K562 (cell line): Measurements from ENCODE around the gene PMF1. TPM values are rescaled to one million over a fixed set of nuclear protein-coding genes. Genes with fewer than 3 reads are reported as not detected.

Experiments
- ARHGAP35 ChIP-seq: fragments of 450-650 bp; IDR thresholded peaks from 2 replicates; pipeline ENCODE4 v1.6.1; 2018; ENCODE audit not compliant: partially characterized antibody
- ARID1B ChIP-seq: fragments of 450-650 bp; IDR thresholded peaks from 2 replicates; pipeline ENCODE4 v1.6.1; 2016; ENCODE audit warnings: antibody characterized with exemption, mild to moderate bottlenecking, inconsistent platforms
- ETS1 ChIP-seq: conservative IDR thresholded peaks from 2 replicates; pipeline ENCODE4 v1.6.1; 2011; ENCODE audit warnings: low read depth, mild to moderate bottlenecking, low read length; ENCODE audit not compliant: control insufficient read depth
- KLF13 ChIP-seq: fragments of 450-650 bp; IDR thresholded peaks from 2 replicates; pipeline ENCODE4 v1.6.1; 2016; ENCODE audit warnings: missing genetic modification characterization, low read depth, mild to moderate bottlenecking, missing compliant biosample characterization, moderate library complexity, borderline replicate concordance
- MTA1 ChIP-seq: fragments of 450-650 bp; IDR thresholded peaks from 2 replicates; pipeline ENCODE4 v1.6.1; 2017; ENCODE audit warnings: borderline replicate concordance
- MYC ChIP-seq, 2 experiments: fragments of 250-450 bp in 1 of 2; sonication (Bioruptor Pico) in 1 of 2; IDR thresholded peaks; 2 replicates each; pipeline versions ENCODE4 v1.5.1 to v1.6.1; 2012 to 2021; ENCODE audit warnings: low read depth in 2 of 2, borderline replicate concordance in 1 of 2, improper control_type of control experiment in 1 of 2, low read length in 1 of 2, mild to moderate bottlenecking in 1 of 2, moderate library complexity in 1 of 2
- NFIX ChIP-seq: fragments of 250-450 bp; sonication (Bioruptor Pico); IDR thresholded peaks from 2 replicates; pipeline ENCODE4 v1.4.0; 2020; ENCODE audit warnings: low read depth, mild to moderate bottlenecking, moderate library complexity
- RB1 ChIP-seq: fragments of 450-650 bp; IDR thresholded peaks from 2 replicates; pipeline ENCODE4 v1.6.1; 2017; ENCODE audit warnings: low read depth, mild to moderate bottlenecking
- TAF1 ChIP-seq: IDR thresholded peaks from 2 replicates; pipeline ENCODE4 v1.6.1; 2011; ENCODE audit warnings: mild to moderate bottlenecking, low read length, moderate library complexity; ENCODE audit not compliant: insufficient read depth, control insufficient read depth, severe bottlenecking; ENCODE audit errors: extremely low read depth
- TBL1XR1 ChIP-seq, 2 experiments: IDR thresholded peaks; 2 replicates each; pipeline ENCODE4 v1.6.1; 2012; ENCODE audit warnings: improper control_type of control experiment in 2 of 2, low read length in 2 of 2, mild to moderate bottlenecking in 1 of 2
- ZNF639 ChIP-seq, 2 experiments: fragments of 200-800 bp in 1 of 2; sonication (Bioruptor generic) in 1 of 2; sonication (generic) in 1 of 2; formaldehyde crosslinking in 1 of 2; IDR thresholded peaks in 1 of 2; conservative IDR thresholded peaks in 1 of 2; 2 replicates each; pipeline versions ENCODE4 v1.5.0 to v1.6.1; 2016 to 2020; ENCODE audit warnings: missing compliant biosample characterization in 1 of 2, missing genetic modification characterization in 1 of 2, missing genetic modification reagents in 1 of 2
- polyA plus RNA-seq, 8 experiments: library from polyadenylated mRNA; depleted of rRNA in 4 of 8; stranded (reverse) in 5 of 8; unstranded in 3 of 8; fragments of >200 nt; fragmentation: Nextera tagmentation in 2 of 8; fragmentation: Illumina TruSeq in 1 of 8; extraction: Ambion mirVana in 2 of 8; extraction: Trizol in 1 of 8; gene quantifications; 2 replicates each; pipeline versions ENCODE4 v1.2.1 to v1.2.3, GENCODE V29; 2011 to 2014; ENCODE audit warnings: inconsistent platforms in 1 of 8, missing spikeins in 1 of 8
- total RNA-seq, 7 experiments: library from RNA; depleted of rRNA in 6 of 7; stranded (reverse); fragments of >200 nt in 6 of 7; fragmentation: Illumina TruSeq in 2 of 7; extraction: Trizol in 2 of 7; gene quantifications; 2 replicates each; pipeline versions ENCODE4 v1.2.1 to v1.2.3, GENCODE V29; 2011 to 2021; ENCODE audit warnings: low replicate concordance in 1 of 7

The PMF1 gene
- total and polyA plus RNA-seq, 9 of the 15 experiments (the other 6 are each of a cell fraction or from before 2014, with no cell fraction given) = 9.4 to 92.9 (median 71.0) TPM

GRCh38 chr1:156282479-156283222 is 69.8 kb downstream of the PMF1 start, which contains the start of gene SMG5 (continued):
- TF ChIP-seq ZNF639 (CRISPR knock-in tag; conservative IDR thresholded peaks at IDR 0.05 in 1 of 2, IDR thresholded peaks at IDR 0.05 in 1 of 2) (peak in 1 of 2 experiments; percentile 87; a peak in 2 of 4 replicates), NFIX (no peak), MTA1 (0 out of 2 replicates have a peak, but pooled peaks have one; percentile 14), KLF13 (tag) (peak; percentile 76), TAF1 (peak; percentile 92), MYC (IDR thresholded peaks at IDR 0.05; ENCODE audit: low read depth, low read length) (peak; percentile 86), MYC (CRISPR knock-in tag; IDR thresholded peaks at IDR 0.05; ENCODE audit: borderline replicate concordance, low read depth) (no peak), TBL1XR1 (IDR thresholded peaks at IDR 0.05; ENCODE audit: low read length in 2 of 2) (peak in 1 of 2 experiments; percentile 61; a peak in 2 of 4 replicates), RB1 (peak; percentile 83), ETS1 (peak; percentile 99), ARID1B (peak; percentile 12; the same call in 1 of the 2 replicates), ARHGAP35 (peak; percentile 97)
